GM12891 (cell line): ENCODE data around the gene IL24.

Experiments used
- POLR2A ChIP-seq: IDR thresholded peaks from 2 replicates; pipeline ENCODE4 v1.6.1; 2011; ENCODE audit warnings: low read depth, low read length, control low read depth
- POLR2AphosphoS5 ChIP-seq: IDR thresholded peaks from 2 replicates; pipeline ENCODE4 v1.6.1; 2011; ENCODE audit warnings: low read depth, low read length, control low read depth

DNA sequence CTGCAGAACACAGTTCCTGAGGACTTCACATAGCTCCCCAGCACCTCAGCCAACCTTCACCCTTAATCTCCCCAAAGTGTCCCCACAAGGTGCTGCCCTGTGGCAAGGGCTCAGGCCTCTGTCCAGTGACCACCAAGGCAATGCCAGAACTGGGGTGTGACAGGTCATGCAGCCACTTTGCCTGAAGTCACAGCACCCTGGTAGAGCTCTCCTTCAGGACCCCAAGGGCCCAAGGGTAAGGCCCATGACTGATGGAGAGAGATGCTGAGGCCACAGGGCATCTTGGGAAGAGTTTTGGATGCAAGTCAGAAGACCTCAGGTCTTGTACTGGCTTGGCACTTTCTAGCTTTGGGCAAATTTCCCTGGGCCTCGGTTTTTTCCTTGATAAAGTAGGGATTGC lies 25.3 kb downstream of the IL24 start:
- TF ChIP-seq POLR2A (peak; percentile 54), POLR2AphosphoS5 (peak; percentile 18; the same call in 1 of the 2 replicates)
